ENCODE measurements around the gene SYNJ2.
A peak's percentile ranks its signal among the peaks of the same experiment; 100 is the strongest.

Gene SYNJ2

DNA sequence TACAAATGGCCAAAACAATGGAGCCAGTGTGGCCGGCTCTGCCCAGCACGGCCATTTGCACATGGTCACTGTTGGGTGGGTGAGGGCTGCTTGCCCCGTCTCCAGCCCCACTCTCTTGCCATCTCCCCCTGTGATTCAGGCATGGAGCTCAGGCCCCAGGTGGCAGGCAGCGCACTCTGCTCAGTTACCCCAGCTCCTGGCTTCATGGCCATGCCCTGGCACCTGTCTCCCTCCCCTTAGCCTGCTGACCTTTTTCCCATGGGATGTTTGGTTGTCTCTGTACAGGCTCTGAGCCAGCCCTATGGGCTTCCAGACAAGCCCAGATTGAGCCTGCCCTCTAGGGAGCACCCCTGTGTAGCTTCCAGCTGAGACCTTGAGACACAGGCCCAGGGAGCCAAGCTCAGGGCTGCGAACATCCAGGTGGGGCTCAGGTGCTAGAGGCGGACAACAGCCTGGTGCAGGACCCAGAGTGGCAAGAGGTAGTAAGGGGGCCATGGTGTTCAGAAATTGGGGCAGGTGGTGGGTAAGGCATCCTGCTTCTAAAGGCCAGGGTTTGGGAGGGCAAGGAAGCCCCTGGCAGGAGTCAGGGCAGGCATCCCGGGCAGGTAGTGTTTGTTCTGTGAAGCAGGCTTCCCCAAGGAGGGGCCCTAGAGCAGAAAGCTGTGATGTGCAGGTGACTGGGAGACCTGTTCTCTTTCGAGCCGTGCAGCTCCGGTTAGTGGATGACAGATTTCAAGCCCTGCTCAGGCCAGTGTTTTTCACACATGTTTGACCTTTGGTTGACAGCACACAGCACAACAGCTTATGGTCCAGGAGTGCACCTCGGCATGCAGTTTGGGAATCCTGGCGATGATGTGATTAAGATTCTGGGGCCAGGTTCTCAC is 17.7 kb downstream of the SYNJ2 start:
- no peak for DNase-seq

- DNase-seq = no peak
These were observed 19.1 kb downstream of the SYNJ2 start for GRCh38 chr6:158000530-158001307.

DNA sequence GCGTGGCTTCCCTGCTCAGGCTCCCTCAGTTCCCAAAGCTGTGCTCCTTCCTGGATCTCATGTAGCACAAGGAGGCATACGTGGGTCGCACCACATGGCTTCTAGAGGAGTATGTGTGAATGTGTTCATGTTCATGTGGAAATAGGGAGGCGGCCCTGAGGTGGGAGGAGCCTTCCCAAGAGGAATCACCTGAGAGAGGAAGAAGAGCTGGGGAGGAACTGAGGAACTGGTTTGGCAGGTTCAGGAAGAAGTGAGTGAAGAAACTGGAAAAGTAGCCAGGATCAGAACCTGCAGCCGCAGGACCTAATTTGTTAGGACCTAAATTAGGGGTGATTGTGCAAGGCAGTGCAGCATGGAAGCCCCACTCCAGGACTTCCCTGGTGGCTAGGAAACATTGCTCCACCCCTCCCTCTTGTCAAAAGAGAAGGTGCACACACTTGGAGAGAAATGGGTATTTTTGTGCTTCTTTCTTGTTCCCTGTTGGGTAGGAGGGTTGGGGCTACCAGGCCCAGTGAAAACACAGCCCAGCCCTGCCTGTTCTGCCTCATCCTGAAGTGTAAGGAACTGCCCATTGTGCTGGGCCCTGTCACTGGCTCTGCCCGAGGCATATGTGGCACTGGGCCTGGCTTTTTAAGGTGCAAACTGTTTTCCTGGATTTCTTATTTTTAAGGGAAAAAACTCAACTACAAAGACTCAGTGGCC is 20.7 kb downstream of the SYNJ2 start:
- DNase-seq = no peak

GRCh38 chr6:158002951-158003853 is 21.5 kb downstream of the SYNJ2 start:
- DNase-seq = no peak

- no peak for DNase-seq
These were observed 22.4 kb downstream of the SYNJ2 start for GRCh38 chr6:158003910-158004700.

GRCh38 chr6:158004701-158005095 is 23.0 kb downstream of the SYNJ2 start:
- no peak for DNase-seq

- DNase-seq = no peak
These were observed 24.0 kb downstream of the SYNJ2 start for GRCh38 chr6:158005626-158006180.

DNA sequence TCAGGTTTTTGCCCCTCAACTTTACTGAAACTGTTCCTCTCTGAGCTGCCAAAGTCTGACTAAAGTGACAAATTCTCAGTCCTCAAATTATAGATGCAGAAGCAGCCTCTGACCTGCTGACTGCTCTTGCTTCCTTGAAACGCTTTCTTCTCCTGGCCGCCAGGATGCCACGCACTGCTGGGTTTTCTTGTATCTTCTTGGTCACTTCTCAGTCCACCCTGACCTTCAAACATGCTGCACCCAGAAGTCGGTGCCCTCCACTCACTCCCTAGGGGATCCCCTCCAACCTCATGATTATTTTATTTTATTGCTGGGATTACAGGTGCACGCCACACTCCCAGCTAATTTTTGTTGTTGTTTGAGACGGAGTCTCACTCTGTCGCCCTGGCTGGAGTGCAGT is 24.7 kb downstream of the SYNJ2 start:
- DNase-seq = no peak

DNA sequence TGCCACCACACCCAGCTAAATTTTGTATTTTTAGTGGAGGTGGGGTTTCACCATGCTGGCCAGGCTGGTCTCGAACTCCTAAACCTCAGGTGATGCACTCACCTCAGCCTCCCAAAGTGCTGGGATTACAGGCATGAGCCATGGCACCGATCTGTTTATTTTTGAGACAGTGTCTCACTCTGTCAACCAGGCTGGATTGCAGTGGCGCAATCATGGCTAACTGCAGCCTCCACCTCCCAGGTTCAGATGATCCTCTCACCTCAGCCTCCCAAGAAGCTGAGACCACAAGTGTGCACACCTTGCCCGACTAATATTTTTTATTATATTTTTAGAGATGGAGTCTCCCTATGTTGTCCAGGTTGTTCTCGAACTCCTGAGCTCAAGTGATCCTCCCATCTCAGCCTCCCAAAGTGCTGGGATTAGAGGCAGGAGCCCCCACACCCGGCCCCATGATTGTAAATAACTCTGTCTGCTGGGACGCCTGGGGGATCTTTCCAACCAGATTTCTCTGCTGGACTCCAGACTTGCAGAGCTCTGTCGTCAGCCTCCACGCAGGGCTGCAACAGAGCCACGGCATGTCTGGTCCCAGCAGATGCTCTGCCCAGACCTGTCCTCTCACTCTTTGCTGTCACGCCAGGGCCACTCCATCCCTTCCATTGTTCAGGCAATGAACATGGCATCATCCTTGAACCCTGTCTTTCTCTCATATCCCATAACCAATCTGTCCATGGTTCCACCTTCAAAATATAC is 25.3 kb downstream of the SYNJ2 start:
- DNase-seq = no peak

- no peak for DNase-seq
These were observed 27.1 kb downstream of the SYNJ2 start for GRCh38 chr6:158008864-158009113.

GRCh38 chr6:158009114-158009891 is 27.6 kb downstream of the SYNJ2 start:
- peak; percentile 27 for DNase-seq

- no peak for DNase-seq
These were observed 28.4 kb downstream of the SYNJ2 start for GRCh38 chr6:158009935-158010585.

GRCh38 chr6:158010591-158011477 is 29.2 kb downstream of the SYNJ2 start:
- no peak for DNase-seq

DNA sequence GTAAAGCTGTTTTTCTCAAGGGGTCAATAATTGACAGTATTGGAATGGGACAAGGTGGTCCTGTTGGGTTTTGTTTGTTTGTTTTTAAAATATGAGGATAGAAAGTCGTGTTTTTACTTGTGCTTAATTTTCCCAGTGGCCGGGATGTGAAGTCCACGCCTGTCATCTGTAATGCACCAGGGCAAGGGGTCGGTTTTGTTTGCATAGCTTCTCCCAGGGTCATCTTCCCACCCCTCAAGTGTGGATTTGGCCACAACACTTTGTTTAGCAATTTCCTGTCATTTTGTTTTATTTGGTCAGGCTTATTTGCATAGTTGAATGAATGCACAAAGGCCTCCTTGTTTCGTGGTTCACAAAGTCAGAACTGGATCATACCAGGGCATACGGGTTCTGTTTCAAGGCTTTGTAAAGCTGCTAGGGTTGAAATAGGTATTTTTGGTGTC is 29.8 kb downstream of the SYNJ2 start:
- no peak for DNase-seq

DNA sequence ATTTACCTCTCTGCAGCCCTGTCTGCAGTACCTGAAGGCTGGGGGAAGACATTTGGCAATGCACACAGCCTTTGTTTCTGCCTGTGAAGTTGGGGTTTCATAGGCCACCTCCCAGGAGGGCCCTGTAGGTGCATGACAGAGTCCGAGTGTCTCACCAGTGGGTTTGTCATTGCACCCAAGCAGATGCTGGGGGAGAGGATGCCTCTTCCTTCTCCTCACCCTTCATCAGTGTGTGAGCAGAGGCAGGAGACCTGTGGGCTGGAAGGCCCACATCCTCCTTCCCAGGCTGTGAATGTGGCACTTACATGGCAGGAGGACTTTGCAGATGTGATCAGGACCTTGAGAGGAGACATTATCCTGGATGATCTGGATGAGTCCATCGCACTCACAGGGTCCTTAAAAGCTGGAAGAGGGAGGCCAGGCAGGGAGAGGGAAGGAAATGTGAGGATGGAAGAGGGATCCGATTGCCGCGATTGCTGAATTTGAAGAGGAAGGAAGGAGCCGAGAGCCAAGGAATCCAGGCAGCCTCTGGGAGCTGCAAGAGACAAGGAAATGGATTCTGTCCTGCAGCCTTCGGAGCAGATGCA is 30.4 kb downstream of the SYNJ2 start:
- DNase-seq = no peak

GRCh38 chr6:158013904-158014504 is 32.3 kb downstream of the SYNJ2 start:
- no peak for DNase-seq

- DNase-seq = no peak
These were observed 33.0 kb downstream of the SYNJ2 start for GRCh38 chr6:158014505-158015187.

Data from stimulated activated CD4-positive, alpha-beta T cell treated with anti-CD3 and anti-CD28 coated beads, Interleukin-12 subunit alpha, Interleukin-12 subunit beta, amount 100 ng/mL, for 4 hours (primary cell).